SJCRH30 (cell line): ENCODE results near the gene PTBP1. TPM values are rescaled to one million over a fixed set of nuclear protein-coding genes. Genes with fewer than 3 reads are reported as not detected.
"Not testable (repeated sequence)": the region's sequence is repeated elsewhere in the genome, so short reads cannot be mapped to it uniquely, and the experiment has no call there.

ENCODE experiments used
- DNase-seq, 2 experiments: peaks; one replicate each; pipeline ENCODE4 v3.0.0-alpha.2; 2015 to 2020
- H3K27ac ChIP-seq: fragments of 250-450 bp; sonication (Bioruptor Pico); 2 replicates; pipeline ENCODE4 v1.5.1; 2020; ENCODE audit warnings: mild to moderate bottlenecking, moderate library complexity
- H3K27me3 ChIP-seq: fragments of 250-450 bp; sonication (Bioruptor Pico); 2 replicates; pipeline ENCODE4 v1.5.1; 2020; ENCODE audit warnings: mild to moderate bottlenecking, moderate library complexity
- H3K36me3 ChIP-seq: fragments of 250-450 bp; sonication (Bioruptor Pico); 2 replicates; pipeline ENCODE4 v1.5.1; 2020; ENCODE audit warnings: mild to moderate bottlenecking, moderate library complexity
- H3K4me1 ChIP-seq: fragments of 250-450 bp; sonication (Bioruptor Pico); 2 replicates; pipeline ENCODE4 v1.5.1; 2020; ENCODE audit warnings: mild to moderate bottlenecking, moderate library complexity
- H3K4me3 ChIP-seq: fragments of 250-450 bp; sonication (Bioruptor Pico); 2 replicates; pipeline ENCODE4 v1.5.1; 2020; ENCODE audit warnings: mild to moderate bottlenecking, moderate library complexity
- H3K9me3 ChIP-seq: fragments of 250-450 bp; sonication (Bioruptor Pico); replicated peaks from 2 replicates; pipeline ENCODE4 v1.5.1; 2020; ENCODE audit warnings: mild to moderate bottlenecking, moderate library complexity
- total RNA-seq: library from RNA; depleted of rRNA; stranded (reverse); fragments of >200 nt; shearing (Covaris generic); gene quantifications from 2 replicates; pipeline ENCODE4 v1.2.3, GENCODE V29; 2014

The PTBP1 gene
- total RNA-seq, 1 experiment from 2014 or later = 232 TPM

DNA sequence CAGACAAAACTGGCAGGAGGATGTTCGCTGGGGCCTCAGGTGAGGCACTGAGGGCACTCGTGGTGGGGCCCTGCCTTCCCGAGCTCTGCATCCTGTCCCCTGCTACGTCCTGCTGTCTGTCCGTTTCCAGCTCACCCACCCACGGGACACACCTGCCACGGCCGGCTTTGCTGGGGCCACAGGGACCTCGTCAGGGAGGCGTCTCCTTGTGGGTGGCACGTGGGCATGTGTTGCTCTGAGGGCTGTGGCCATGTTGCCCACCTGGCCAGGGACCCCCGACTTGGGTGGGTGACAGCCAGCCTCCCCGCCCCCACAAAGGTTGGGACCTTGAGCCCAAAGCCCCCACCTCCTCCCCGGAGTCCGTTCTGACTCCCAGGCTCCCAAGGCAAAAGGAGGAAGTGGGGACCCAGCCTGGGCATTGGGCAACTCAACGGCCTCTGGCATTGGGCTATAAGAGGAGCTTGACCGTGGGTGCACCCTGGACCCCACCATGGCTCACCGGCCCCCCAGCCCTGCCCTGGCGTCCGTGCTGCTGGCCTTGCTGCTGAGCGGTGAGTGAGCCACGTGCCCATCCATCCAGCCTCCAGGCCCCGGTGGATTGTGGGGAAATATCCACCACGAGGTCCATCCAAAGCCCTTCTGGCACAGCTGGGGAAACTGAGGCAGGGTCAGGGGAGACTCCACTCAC, 43.4 kb downstream of the PTBP1 start, which contains the start of gene PRTN3:
Gene PRTN3 (plus strand): TSS at position 481 of the 688 bp plus-strand sequence. CDS start 10 bp downstream, at position 491.
- DNase-seq = no peak
- Histone ChIP-seq H3K36me3 (no peaks in the 10 kb centered on the region), H3K27ac (no peak within 1 kb of the TSS)

DNA sequence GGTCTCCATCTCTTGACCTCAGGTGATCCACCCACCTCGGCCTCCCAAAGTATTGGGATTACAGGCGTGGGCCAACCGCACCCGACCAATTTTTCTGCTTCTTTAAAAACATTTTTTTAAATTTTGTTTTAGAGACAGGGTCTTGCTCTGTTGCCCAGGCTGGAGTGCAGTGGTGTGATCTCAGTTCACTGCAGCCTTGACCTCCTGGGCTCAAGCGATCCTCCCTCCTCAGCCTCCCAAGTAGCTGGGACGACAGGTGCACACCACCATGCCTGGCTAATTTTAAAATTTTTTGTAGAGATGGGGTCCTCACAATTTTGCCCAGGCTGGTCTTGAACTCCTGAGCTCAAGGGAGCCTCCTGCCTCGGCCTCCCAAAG, 45.5 kb downstream of the PTBP1 start:
- not testable (repeated sequence) for H3K27ac ChIP-seq, H3K4me1 ChIP-seq, H3K4me3 ChIP-seq, H3K9me3 ChIP-seq, H3K36me3 ChIP-seq, DNase-seq
- H3K27me3 ChIP-seq = peaks cover 33% of the 10 kb centered on the region

More for the DNA sequence above, 43.4 kb downstream of the PTBP1 start, which contains the start of gene PRTN3:
- Histone ChIP-seq H3K4me3 (no peak within 1 kb of the TSS), H3K9me3 (no peaks in the 10 kb centered on the region), H3K27me3 (peaks cover 25% of the 10 kb centered on the region), H3K4me1 (0 out of 2 replicates have a peak, but pooled peaks cover 3% of the 10 kb centered on the region)

DNA sequence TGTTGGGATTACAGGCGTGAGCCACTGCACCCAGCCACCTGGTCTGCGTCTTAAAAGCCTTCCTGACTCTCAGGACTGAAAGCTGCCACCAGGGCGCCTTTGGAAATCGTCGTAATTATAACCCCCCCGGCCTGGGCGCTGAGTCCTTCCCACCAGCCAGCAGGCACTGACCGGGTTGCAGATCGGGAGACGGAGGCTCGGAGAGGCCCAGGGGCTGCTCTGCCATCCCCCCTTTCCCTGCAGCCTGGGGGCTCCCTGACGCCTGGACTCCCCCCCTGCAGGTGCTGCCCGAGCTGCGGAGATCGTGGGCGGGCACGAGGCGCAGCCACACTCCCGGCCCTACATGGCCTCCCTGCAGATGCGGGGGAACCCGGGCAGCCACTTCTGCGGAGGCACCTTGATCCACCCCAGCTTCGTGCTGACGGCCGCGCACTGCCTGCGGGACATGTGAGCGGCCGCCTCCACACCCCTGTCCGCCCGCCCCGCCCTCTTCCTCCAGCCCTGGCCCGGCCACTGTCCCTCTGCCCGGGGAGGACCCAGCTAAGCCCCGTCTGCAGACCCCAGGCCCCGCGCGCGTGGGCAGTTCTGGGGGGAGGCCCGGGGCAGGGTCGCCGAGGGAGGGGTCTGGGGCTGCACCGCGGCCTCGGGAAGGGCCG, 46.1 kb downstream of the PTBP1 start:
- Histone ChIP-seq H3K9me3 (no peaks in the 10 kb centered on the region), H3K4me3 (no peak overlapping the region), H3K4me1 (0 out of 2 replicates have a peak, but pooled peaks cover 3% of the 10 kb centered on the region), H3K27me3 (peaks cover 38% of the 10 kb centered on the region), H3K36me3 (no peaks in the 10 kb centered on the region), H3K27ac (no peak overlapping the region)
- DNase-seq = no peak

DNA sequence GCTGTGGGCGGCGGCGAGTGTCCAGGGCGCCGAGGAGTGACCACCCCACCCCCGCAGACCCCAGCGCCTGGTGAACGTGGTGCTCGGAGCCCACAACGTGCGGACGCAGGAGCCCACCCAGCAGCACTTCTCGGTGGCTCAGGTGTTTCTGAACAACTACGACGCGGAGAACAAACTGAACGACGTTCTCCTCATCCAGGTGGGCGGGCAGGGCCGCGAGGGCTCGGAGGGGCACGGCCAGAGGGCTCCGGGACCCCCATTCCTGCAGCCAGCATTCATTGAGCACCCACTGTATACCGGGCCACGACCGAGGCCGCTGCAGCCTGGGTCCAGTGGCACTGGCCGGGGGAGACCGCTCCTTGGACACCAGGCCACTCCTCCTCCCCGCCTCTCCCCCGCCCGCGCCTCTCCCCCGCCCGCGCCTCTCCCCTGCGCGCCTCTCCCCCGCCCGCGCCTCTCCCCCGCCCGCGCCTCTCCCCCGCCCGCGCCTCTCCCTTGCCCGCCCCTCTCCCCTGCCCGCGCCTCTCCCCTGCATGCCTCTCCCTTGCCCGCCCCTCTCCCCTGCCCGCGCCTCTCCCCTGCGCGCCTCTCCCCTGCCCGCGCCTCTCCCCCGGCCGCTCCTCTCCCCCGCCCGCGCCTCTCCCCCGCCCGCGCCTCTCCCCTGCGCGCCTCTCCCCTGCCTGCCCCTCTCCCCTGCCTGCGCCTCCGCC, 46.7 kb downstream of the PTBP1 start:
- Histone ChIP-seq H3K27me3 (peaks cover 38% of the 10 kb centered on the region), H3K9me3 (no peaks in the 10 kb centered on the region), H3K4me3 (no peak overlapping the region), H3K36me3 (no peaks in the 10 kb centered on the region), H3K4me1 (0 out of 2 replicates have a peak, but pooled peaks cover 3% of the 10 kb centered on the region), H3K27ac (no peak overlapping the region)
- DNase-seq = no peak

DNA sequence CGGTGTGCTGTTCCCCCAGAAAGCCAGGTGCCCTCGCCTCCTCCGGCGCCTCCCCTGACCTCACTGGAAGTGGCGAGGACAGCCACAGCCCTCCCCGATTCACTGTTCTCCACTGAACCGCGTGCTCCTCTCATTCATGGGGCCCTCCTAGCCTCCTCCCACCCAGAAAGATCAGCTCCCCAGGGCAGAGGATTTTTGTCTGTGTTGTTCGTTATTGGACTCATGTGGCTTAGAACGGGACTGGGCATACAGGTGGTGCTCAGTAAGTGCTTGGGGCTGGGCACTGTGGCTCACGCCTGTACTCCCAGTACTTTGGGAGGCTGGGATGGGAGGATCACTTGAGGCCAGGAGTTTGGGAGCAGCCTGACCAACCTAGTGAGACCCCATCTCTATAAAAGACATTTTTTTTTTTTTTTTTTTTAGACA, 47.3 kb downstream of the PTBP1 start:
- Histone ChIP-seq H3K36me3 (no peaks in the 10 kb centered on the region), H3K27ac (no peak overlapping the region), H3K4me3 (no peak overlapping the region), H3K27me3 (peaks cover 35% of the 10 kb centered on the region), H3K9me3 (no peaks in the 10 kb centered on the region), H3K4me1 (0 out of 2 replicates have a peak, but pooled peaks cover under 1% of the 10 kb centered on the region)
- DNase-seq = no peak

DNA sequence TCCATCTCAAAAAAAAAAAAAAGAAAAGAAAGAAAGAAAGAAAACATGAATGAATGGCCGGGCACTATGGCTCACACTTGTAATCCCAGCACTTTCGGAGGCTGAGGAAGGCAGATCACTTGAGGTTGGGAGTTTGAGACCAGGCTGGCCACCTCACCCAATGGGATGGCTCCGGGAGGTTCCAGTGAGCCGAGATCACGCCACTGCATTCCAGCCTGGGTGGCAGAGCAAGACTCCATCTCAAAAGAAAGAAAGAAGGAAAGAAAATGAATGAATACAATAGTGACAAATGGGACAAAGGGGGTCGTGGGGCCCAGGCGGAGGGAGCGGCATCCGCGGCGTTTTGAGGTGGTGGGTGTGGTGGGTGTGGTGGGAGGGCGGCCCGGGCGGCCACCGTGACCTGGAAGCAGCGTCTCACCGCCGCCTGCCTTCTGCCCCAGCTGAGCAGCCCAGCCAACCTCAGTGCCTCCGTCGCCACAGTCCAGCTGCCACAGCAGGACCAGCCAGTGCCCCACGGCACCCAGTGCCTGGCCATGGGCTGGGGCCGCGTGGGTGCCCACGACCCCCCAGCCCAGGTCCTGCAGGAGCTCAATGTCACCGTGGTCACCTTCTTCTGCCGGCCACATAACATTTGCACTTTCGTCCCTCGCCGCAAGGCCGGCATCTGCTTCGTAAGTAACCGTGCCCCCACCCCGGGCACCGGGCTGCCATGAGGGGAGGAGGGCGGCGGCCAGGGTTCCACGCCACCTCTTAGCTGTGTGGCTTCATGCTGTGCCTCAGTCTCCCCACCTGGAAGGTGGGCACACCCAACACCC, 48.7 kb downstream of the PTBP1 start:
- no peak for DNase-seq
- no peak overlapping the region for H3K4me3 ChIP-seq
- no peak overlapping the region for H3K27ac ChIP-seq
- H3K27me3 ChIP-seq = peaks cover 33% of the 10 kb centered on the region
- no peaks in the 10 kb centered on the region; the same call in 1 of the 2 replicates for H3K4me1 ChIP-seq
- no peaks in the 10 kb centered on the region for H3K36me3 ChIP-seq
- no peaks in the 10 kb centered on the region for H3K9me3 ChIP-seq

DNA sequence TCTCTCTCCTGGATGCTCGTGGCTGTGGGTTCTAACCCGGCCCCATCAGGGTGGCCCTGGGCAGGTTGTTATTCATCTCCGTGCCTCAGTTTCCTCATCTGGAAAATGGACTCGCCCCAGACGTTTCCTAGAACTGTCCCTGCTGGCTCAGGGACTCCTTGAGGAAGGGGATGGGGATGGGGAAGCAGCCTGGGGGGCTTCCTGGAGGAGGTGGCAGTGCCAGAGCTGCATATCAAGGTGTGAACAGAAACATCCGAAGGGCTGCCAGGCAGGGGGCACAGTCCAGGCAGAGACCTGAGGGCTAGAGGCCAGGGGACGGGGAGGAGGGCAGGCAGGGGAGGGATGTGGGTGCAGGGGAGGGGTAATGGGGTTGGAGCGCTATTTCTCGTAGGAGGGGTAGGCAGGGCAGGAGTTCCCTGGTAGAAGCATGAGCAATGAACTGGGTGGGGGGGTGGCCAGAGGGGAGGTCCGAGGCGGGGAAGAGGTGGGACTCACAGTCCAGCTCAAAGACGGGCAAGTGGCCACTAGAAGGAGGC, 51.2 kb downstream of the PTBP1 start:
- no peaks in the 10 kb centered on the region for H3K36me3 ChIP-seq
- no peak overlapping the region for H3K4me3 ChIP-seq
- H3K9me3 ChIP-seq = no peaks in the 10 kb centered on the region
- H3K4me1 ChIP-seq = no peaks in the 10 kb centered on the region; the same call in 1 of the 2 replicates
- H3K27ac ChIP-seq = no peak overlapping the region
- peaks cover 25% of the 10 kb centered on the region for H3K27me3 ChIP-seq
- no peak for DNase-seq

DNA sequence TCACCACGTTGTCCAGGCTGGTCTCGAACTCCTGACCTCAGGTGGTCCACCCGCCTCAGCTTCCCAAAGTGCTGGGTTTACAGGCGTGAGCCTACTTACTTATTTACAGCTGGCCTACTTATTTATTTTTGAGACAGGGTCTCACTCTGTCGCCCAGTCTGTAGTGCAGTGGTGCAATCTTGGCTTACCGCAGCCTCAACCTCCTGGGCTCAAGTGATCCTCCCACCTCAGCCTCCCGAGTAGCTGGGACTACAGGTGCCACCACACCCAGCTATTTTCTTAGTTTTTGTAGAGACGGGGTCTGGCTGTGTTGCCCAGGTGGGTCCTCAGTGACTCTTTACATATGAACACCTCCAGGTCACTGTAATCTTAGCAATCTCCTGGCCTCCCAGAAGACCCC, 51.9 kb downstream of the PTBP1 start:
- DNase-seq, H3K4me1 ChIP-seq, H3K36me3 ChIP-seq, H3K4me3 ChIP-seq, H3K27ac ChIP-seq, H3K9me3 ChIP-seq: not testable (repeated sequence)
- peaks cover 25% of the 10 kb centered on the region for H3K27me3 ChIP-seq

DNA sequence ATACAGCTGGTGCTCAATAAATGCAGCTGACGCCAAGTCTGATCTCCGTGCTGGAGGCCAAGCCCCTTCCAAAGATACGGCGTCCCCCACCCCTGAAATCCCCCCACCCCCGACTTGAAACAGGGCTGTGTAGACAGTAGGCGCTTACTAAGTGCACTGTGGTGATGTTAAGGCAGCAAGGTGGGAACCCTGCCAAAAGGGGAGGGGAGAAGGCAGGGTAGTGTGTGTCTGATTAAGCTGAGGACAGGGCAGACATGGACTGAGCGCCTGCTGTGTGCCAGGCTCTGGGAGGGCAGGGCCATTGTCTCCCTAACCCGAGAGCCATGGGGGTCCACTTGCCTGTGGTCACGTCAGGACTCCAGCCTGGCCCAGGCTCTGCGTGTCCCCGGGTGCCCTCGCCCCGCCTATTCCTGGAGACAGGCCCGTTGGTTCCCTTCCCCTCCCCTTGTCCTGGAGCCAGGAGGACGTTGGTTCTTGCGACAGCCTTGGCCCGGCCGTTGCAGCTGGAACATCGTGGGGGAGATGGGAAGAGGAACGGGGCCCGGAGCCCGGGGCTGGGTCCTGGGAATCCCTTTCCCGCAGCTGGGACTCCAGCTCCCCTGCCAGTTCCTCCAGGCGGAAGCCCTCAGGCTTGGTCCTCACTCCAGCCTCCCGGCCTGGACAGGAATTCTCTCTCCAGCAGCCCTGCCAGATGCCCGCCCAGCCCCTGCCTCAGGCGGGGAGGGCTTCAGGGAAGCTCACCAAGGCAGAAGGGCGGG, 53.1 kb downstream of the PTBP1 start:
- H3K4me3 ChIP-seq = no peak overlapping the region
- H3K9me3 ChIP-seq = no peaks in the 10 kb centered on the region
- peak; percentile 82 to 83 for DNase-seq
- H3K4me1 ChIP-seq = no peaks in the 10 kb centered on the region; the same call in 1 of the 2 replicates
- no peaks in the 10 kb centered on the region for H3K36me3 ChIP-seq
- no peak overlapping the region for H3K27ac ChIP-seq
- peaks cover 20% of the 10 kb centered on the region for H3K27me3 ChIP-seq

DNA sequence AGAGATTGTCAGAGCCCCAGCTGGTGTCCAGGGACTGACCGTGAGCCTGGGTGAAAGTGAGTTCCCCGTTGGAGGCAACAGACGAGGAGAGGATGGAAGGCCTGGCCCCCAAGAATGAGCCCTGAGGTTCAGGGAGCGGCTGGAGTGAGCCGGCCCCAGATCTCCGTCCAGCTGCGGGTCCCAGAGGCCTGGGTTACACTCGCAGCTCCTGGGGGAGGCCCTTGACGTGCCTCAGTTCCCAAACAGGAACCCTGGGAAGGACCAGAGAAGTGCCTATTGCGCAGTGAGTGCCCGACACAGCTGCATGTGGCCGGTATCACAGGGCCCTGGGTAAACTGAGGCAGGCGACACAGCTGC, 53.7 kb downstream of the PTBP1 start:
- Histone ChIP-seq H3K27me3 (peaks cover 16% of the 10 kb centered on the region), H3K9me3 (no peaks in the 10 kb centered on the region), H3K27ac (no peak overlapping the region), H3K4me1 (no peaks in the 10 kb centered on the region; the same call in 1 of the 2 replicates), H3K36me3 (no peaks in the 10 kb centered on the region), H3K4me3 (no peak overlapping the region)
- DNase-seq = no peak

DNA sequence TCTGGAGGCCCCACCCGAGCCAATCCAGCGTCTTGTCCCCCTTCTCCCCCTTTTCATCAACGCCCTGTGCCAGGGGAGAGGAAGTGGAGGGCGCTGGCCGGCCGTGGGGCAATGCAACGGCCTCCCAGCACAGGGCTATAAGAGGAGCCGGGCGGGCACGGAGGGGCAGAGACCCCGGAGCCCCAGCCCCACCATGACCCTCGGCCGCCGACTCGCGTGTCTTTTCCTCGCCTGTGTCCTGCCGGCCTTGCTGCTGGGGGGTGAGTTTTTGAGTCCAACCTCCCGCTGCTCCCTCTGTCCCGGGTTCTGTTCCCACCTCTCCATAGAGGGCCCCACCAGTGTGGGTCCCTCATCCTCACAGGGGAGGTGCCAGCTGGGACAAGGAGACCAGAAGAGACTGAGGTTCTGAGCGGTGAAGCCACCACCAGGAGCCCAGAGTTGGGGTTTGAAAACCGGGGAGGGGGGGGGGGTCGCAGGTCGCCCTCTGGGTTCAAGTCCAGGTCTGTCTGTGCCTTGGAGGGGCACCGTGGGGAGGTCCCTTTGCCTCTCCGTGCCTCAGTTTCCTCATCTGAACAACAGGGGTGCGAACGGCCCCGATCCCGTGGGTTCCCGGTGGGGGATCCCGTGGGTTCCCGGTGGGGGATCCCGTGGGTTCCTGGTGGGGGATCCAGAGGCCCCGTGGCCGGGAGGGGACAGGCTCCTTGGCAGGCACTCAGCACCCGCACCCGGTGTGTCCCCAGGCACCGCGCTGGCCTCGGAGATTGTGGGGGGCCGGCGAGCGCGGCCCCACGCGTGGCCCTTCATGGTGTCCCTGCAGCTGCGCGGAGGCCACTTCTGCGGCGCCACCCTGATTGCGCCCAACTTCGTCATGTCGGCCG, 55.1 kb downstream of the PTBP1 start, which contains the start of gene ELANE:
Gene ELANE (plus strand): TSS at position 168 of the 878 bp plus-strand sequence. CDS start 26 bp downstream, at position 194.
- H3K4me1 ChIP-seq = no peaks in the 10 kb centered on the region; the same call in 1 of the 2 replicates
- no peaks in the 10 kb centered on the region for H3K36me3 ChIP-seq
- H3K4me3 ChIP-seq = no peak within 1 kb of the TSS
- no peak for DNase-seq
- H3K27ac ChIP-seq = no peak within 1 kb of the TSS
- H3K27me3 ChIP-seq = peaks cover 8% of the 10 kb centered on the region; the same call in 1 of the 2 replicates
- H3K9me3 ChIP-seq = no peaks in the 10 kb centered on the region

DNA sequence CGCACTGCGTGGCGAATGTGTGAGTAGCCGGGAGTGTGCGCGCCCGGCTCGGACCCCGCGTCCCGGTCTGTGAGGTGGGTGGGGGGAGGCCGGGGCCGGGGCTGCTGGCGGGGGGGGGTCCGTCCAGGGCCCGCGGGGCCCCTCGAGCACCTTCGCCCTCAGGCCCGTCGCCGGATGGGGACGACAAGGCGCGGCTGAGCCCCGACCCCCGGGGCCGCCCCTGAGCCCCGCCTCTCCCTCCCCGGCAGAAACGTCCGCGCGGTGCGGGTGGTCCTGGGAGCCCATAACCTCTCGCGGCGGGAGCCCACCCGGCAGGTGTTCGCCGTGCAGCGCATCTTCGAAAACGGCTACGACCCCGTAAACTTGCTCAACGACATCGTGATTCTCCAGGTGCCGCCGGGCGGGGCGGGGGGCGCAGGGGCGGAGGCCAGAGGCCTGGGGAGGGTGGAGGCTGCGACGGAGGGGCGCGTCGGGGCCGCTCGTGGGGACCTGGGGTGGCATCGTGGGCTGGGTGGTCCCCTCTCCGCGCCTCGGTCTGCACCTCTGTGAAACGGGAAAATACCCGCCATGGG, 55.8 kb downstream of the PTBP1 start:
- H3K27me3 ChIP-seq = peaks cover 2% of the 10 kb centered on the region; the same call in 1 of the 2 replicates

More for the DNA sequence above, 55.8 kb downstream of the PTBP1 start:
- no peak for DNase-seq
- Histone ChIP-seq H3K4me1 (no peaks in the 10 kb centered on the region; the same call in 1 of the 2 replicates), H3K27ac (no peak overlapping the region), H3K36me3 (no peaks in the 10 kb centered on the region), H3K4me3 (no peak overlapping the region), H3K9me3 (no peaks in the 10 kb centered on the region)
